MG63 (cell line): Measurements from ENCODE around the gene GRIN2C. TPM values are rescaled to one million over a fixed set of nuclear protein-coding genes. Genes with fewer than 3 reads are reported as not detected.
"Not testable (repeated sequence)": the region's sequence is repeated elsewhere in the genome, so short reads cannot be mapped to it uniquely, and the experiment has no call there.

ENCODE experiments used
- DNase-seq: peaks from one replicate; pipeline ENCODE4 v3.0.0-alpha.2; 2020
- H3K27me3 ChIP-seq: fragments of 250-450 bp; sonication (Bioruptor Pico); 2 replicates; pipeline ENCODE4 v1.5.1; 2020; ENCODE audit warnings: mild to moderate bottlenecking, moderate library complexity
- H3K36me3 ChIP-seq: fragments of 250-450 bp; sonication (Bioruptor Pico); 2 replicates; pipeline ENCODE4 v1.5.1; 2020; ENCODE audit warnings: mild to moderate bottlenecking, moderate library complexity
- H3K4me3 ChIP-seq: fragments of 250-450 bp; sonication (Bioruptor Pico); 2 replicates; pipeline ENCODE4 v1.5.1; 2020; ENCODE audit warnings: mild to moderate bottlenecking, moderate library complexity
- H3K9me3 ChIP-seq: fragments of 250-450 bp; sonication (Bioruptor Pico); 2 replicates; pipeline ENCODE4 v1.5.1; 2020; ENCODE audit warnings: mild to moderate bottlenecking, moderate library complexity
- total RNA-seq: library from RNA; depleted of rRNA; stranded (reverse); fragments of >200 nt; shearing (Covaris generic); gene quantifications from 2 replicates; pipeline ENCODE4 v1.2.3, GENCODE V29; 2014; ENCODE audit warnings: low replicate concordance

Gene GRIN2C
- total RNA-seq, 1 experiment from 2014 or later, result not detected

DNA sequence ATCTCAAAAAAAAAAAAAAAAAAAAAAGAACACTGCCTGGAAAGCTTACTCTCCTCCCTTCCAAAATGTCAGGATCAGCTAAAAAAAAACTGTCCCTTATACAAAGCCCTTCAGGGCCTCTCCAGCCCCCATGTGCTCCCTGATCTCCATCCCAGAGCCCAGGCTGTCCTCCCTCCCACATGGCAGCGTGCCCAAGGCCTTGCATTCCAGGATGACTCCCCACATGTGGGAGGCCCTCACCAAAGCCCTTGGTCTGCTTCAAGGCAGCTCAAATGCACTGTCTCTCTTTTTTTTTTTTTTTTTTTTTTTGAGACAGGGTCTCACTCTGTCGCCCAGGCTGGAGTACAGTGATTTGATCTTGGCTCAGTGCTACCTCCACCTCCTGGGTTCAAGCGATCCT, 10.8 kb upstream of the GRIN2C start:
- DNase-seq, result peak; percentile 43
- H3K36me3 ChIP-seq, result no peaks in the 10 kb centered on the region
- no peaks in the 10 kb centered on the region for H3K9me3 ChIP-seq
- no peaks in the 10 kb centered on the region for H3K27me3 ChIP-seq
- no peak overlapping the region for H3K4me3 ChIP-seq

DNA sequence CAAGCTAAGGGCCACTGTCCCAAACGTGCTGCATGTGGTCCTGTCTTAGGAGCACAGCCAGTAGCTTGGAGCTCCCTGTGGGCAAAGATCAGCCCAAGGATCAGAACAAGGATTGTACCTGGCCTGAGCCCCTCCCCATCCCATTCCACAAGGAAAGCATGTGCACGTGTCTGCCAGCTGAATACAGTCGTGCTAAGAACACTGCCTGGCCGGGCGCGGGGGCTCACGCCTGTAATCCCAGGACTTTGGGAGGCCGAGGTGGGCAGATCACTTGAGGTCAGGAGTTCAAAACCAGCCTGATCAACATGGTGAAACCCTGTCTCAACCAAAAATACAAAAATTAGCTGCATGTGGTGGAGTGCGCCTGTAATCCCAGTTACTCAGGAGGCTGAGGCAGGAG, 10.3 kb upstream of the GRIN2C start:
- DNase-seq, H3K27me3 ChIP-seq, H3K36me3 ChIP-seq, H3K4me3 ChIP-seq, H3K9me3 ChIP-seq: not testable (repeated sequence)

DNA sequence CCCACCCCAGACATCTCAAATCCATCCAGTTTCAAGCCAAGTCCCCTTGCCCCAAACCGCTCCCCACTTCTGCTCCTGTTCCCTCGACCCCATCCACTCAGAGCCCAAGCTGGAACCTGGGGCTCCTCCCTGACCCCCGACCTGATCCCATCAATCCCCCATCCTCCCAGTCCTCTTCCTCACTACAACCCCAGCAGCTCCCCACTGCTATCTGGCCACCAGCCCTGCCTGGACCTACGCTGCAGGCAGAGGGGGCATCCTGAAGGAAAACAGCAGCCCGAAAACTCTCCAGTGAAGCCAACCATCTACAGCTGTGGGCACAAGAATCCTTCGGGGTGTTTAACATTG, 9.2 kb upstream of the GRIN2C start:
- Histone ChIP-seq H3K4me3 (no peak overlapping the region), H3K27me3 (no peaks in the 10 kb centered on the region), H3K36me3 (0 out of 2 replicates have a peak, but pooled peaks cover under 1% of the 10 kb centered on the region), H3K9me3 (no peaks in the 10 kb centered on the region)
- DNase-seq, result no peak

DNA sequence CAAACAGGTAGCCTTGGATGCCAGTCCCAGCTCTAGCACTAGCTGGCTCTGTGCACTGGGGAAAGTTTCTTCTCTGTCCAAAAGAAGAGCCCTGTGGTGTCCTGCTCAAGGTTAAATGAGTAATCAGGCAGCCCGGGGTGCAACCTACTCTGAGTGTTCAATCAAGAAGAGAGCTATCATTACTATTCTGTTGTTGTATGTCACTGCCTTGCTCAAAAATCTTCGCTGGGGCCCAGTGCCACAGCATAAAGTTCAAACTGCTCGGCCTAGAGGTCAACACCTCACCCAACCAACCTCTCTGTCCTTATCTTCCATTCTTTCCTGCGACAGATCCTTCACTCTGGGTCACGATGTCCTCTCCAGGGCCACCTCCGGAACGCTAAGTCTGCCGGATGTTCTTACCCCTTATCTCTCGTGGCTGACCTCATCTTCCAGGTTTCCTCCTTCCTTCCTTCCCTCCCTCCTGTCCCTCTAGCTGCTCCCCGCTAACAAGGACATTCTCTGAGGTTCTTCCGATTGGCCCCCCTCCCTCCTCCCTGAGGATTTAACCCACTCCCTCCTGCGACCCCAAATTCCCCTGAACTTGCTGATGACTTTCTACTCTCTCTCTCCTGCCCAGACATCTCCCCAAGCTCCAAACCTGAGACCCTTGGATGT, 8.7 kb upstream of the GRIN2C start:
- Histone ChIP-seq H3K4me3 (no peak overlapping the region), H3K27me3 (no peaks in the 10 kb centered on the region), H3K36me3 (0 out of 2 replicates have a peak, but pooled peaks cover 3% of the 10 kb centered on the region), H3K9me3 (no peaks in the 10 kb centered on the region)
- DNase-seq, result no peak

DNA sequence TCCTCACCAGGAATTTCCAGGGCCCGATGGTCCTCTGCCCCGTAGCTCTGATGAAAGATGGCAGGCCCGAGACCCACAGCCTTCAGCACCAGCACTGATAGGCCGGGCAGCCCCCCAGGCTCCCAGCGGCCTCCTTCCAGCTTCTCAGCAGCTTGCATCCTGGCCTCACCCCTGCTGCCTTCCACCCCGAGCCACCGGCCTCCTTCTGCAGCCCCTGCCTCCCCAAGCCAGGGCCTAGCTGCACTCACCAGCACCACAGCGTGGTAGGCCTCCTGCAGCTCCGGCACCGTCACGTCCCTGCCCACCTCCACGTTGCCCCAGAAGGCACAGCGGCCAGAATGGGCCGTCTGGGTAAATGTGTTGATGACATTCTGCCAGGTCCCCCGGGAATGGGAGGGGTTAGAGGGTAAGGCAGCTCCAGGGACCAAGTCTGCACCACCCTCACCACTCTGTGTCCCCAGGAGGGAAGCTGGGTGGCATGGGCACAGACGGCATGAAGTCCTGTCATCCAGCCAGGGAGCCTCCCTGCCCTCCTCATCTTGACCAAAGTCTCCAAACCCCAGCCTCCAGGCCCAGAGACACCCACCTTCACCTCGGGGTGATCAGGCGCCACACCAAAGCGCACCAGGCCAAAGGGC, 6.6 kb upstream of the GRIN2C start:
- no peak overlapping the region for H3K4me3 ChIP-seq
- H3K9me3 ChIP-seq, result no peaks in the 10 kb centered on the region
- peaks cover 5% of the 10 kb centered on the region for H3K27me3 ChIP-seq
- DNase-seq, result no peak
- 0 out of 2 replicates have a peak, but pooled peaks cover 3% of the 10 kb centered on the region for H3K36me3 ChIP-seq

DNA sequence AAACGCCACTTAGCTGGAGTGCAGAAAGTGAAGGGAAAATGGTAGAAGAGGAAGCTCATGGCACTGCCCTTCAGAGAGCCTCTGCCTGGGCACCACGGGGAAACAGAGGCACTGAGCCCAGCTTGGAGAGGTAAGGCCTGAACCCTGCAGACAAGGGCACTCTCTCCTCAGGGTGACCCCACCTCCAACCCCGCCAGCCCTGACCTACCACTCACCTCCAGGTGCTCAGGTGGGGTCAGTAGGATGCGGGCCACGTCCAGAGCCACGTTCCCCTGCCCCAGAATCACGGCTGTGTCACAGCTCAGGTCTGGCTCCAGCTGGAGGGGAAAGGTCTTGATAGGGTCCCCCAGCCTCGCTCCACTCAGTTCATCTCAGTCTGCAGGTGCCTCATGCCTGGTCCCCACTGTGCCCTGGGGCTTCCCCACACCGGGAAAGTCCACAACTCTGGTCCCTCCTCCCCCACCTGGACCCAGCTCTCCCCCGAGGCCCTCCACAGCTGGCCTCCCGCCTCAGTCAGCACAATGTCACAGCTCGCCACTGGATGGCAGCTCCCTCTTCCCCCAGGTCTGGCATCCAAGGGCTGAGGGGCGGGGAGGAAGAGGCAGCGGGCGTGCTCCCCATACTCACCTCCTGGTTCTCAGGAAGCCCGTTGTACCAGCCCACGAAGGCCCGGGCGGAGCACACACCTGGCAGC, 6.0 kb upstream of the GRIN2C start:
- no peak for DNase-seq
- no peaks in the 10 kb centered on the region for H3K9me3 ChIP-seq
- H3K36me3 ChIP-seq, result 0 out of 2 replicates have a peak, but pooled peaks cover 3% of the 10 kb centered on the region
- H3K4me3 ChIP-seq, result no peak overlapping the region
- peaks cover 12% of the 10 kb centered on the region for H3K27me3 ChIP-seq

DNA sequence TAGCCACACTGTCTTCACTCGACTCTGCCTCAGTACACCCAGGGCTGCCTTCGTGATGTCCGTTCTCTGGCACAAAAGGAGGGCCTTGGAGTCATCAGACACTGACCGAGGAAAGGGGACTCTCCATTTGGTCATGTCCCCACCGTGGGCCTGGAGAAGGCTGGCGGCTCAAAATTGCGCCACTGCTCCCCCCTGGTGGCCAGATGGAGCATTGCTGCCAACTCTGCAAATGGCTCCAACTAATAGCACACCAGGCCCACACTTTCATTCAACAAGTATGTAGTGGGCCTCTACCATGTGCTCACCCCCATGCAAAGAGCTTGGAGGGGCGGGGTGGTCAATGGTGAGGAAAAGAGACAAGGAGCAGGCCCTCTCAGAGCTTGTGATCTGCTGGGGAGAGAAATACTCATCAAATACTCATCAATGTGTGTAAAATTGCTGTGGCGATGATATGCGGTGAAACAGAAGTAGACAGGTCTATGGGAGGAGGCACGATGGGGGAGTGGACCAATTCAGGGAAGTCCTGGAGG, 5.2 kb upstream of the GRIN2C start:
- DNase-seq, result peak; percentile 49

DNA sequence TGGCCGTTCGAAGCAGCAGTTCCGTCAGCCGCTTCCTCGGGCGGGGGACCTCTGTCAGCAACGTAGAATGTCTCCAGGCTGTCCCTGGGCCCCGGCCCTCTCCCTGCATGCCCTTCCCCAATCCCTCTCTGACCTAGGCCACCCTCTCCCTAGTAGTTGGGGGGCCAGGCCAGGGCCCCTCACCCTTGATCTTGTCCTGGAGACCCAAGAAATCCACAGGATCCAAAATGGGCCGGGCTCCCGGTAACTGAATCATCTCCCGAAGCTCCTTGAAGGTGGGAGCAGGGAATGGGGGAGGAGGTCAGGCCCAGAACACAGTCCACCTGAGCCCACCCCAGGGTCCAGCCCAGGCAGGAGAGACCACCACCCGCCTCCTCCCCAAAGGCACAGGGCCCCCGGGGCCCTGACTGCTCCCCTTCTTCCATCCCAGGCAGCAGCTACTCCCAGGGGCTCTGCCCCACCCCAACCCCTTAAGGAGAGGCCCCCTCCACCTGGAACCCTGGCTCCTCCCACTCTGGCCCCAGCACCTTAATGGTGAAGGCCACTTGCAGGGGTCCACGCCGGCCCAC, 4.7 kb upstream of the GRIN2C start:
- no peaks in the 10 kb centered on the region for H3K9me3 ChIP-seq
- no peak overlapping the region for H3K4me3 ChIP-seq
- H3K27me3 ChIP-seq, result peaks cover 23% of the 10 kb centered on the region
- no peak for DNase-seq
- 0 out of 2 replicates have a peak, but pooled peaks cover 3% of the 10 kb centered on the region for H3K36me3 ChIP-seq

More for the DNA sequence above, 5.2 kb upstream of the GRIN2C start:
- H3K4me3 ChIP-seq, result no peak overlapping the region
- H3K36me3 ChIP-seq, result 0 out of 2 replicates have a peak, but pooled peaks cover 3% of the 10 kb centered on the region
- H3K27me3 ChIP-seq, result peaks cover 19% of the 10 kb centered on the region
- H3K9me3 ChIP-seq, result no peaks in the 10 kb centered on the region

DNA sequence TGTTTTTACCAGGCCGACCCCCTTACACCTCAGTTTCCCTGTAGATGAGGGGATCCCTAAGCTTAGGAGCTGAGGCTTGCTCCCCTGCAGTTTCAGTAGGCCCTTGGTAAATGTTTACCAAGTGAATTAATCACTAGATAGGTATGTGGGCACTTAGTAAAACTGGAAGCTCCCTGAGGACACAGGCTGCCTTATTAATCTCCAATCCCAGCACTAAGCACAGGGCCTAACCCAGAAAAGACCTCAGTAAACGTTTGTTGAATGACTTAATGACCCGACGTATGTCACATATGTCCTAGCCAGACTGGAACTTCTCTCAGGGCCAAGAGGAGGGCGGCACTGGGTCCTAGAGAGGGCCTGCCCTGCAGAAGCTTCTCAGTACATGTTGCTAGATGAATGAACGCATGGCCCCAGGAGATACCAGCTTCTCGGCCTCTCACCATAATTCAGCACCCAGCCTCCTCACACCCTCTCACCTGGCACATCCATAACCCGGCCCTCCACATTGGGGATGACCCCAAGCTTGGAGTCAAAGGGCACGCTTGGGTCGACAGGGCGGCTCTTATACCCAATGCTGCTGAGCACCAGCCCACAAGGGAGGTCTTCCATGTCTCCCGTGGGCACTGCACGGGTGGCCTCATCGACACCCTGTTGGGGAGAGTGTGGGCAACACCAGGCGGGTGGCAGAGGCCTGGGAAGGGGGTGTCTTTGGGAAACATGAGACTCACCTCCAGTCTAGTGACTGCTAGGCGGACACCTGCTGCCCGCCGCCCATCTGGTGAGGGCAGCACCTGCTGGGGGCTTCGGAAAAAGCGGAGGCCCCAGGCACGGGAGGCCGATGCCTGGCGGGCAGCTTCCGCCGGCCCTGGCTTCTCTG, 4.0 kb upstream of the GRIN2C start:
- no peak for DNase-seq
- no peak overlapping the region for H3K4me3 ChIP-seq
- no peaks in the 10 kb centered on the region for H3K9me3 ChIP-seq
- 0 out of 2 replicates have a peak, but pooled peaks cover 3% of the 10 kb centered on the region for H3K36me3 ChIP-seq
- peaks cover 30% of the 10 kb centered on the region for H3K27me3 ChIP-seq

DNA sequence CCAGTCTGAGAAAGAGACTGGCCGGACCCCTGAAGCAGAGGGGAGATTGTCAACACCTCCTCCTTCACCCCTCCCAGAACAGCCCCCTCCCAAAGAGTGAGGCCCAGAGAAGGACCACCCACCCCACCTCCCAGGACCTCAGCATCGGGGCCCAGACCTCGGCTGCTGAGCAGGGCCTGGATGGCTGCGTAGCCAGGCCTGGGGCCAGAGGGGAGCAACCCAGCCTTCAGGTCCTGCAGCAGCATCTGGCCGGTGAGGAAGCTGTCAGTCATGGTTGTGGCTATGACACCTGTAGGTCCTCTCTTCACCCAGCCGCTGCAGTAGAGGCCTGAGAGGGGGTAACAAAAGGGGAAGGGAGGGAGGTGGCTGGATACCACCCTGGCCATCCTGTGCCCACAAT, 3.2 kb upstream of the GRIN2C start:
- no peaks in the 10 kb centered on the region for H3K9me3 ChIP-seq
- peaks cover 33% of the 10 kb centered on the region for H3K27me3 ChIP-seq
- no peak overlapping the region for H3K4me3 ChIP-seq
- H3K36me3 ChIP-seq, result 0 out of 2 replicates have a peak, but pooled peaks cover 3% of the 10 kb centered on the region
- no peak for DNase-seq

DNA sequence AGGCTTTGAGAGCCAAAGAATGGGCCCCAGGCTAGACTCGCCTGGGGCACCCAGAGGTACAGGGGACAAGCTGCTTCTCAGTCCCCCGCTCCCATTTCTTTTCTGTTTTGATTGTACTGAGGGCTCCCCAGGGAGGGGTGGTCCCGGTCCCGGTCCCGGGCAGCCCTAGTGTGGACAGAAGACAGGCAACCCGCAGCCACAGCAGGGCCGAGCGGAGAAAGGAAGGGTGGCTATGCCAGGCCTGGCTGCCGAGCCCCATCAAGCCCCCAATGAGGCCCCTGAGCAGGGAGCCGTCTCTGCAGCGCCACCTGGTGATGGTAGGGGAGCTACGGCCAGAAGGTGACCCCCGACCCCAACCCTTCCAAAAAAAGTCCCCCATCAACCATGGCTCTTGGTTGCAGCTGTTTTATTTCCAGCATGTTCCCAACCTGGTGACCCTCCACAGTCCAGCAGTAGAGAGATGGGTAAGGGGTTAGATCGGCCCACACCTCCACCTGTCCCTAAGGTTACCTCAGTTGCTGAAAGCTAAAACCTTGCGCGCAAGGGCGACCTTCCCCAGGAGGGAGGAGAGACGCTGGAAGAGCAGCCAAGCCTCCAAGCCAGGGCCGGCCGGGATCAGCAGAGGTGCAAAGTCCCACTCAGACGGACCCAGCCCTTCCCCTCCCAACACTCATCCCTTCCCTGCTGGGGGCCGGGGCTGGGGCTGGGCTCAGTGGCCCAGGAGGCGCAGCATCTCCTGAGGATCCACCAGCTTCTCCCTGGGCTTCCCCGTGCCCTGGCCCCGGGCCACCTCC, 2.6 kb upstream of the GRIN2C start:
- 0 out of 2 replicates have a peak, but pooled peaks cover 3% of the 10 kb centered on the region for H3K36me3 ChIP-seq
- H3K27me3 ChIP-seq, result peaks cover 39% of the 10 kb centered on the region
- DNase-seq, result peak; percentile 52
- H3K9me3 ChIP-seq, result no peaks in the 10 kb centered on the region
- no peak overlapping the region for H3K4me3 ChIP-seq

DNA sequence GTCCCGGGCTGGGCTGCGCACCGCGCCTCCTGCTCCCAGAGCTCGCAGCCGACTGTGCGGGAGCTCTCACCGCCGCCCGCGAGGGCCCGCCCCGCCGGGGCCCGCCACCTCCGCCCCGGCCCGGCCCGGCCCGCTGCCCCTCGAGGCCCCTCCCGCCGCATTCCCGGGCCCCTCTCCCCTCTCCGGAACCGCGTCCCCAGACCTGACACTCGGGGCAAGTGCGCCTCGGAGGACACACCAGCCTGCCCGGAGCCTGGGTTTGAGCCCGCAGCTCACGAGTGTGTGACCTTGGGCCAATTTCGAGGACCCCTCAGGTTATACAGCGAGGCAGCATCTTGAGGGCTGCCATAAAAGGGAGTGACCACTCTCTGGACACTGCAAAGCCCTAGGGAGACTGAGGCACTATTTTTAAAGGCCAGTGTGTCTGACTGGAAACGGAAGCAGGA, 2.0 kb upstream of the GRIN2C start:
- no peak for DNase-seq
- H3K4me3 ChIP-seq, result no peak overlapping the region
- no peaks in the 10 kb centered on the region for H3K9me3 ChIP-seq
- peaks cover 45% of the 10 kb centered on the region for H3K27me3 ChIP-seq
- 0 out of 2 replicates have a peak, but pooled peaks cover 3% of the 10 kb centered on the region for H3K36me3 ChIP-seq

DNA sequence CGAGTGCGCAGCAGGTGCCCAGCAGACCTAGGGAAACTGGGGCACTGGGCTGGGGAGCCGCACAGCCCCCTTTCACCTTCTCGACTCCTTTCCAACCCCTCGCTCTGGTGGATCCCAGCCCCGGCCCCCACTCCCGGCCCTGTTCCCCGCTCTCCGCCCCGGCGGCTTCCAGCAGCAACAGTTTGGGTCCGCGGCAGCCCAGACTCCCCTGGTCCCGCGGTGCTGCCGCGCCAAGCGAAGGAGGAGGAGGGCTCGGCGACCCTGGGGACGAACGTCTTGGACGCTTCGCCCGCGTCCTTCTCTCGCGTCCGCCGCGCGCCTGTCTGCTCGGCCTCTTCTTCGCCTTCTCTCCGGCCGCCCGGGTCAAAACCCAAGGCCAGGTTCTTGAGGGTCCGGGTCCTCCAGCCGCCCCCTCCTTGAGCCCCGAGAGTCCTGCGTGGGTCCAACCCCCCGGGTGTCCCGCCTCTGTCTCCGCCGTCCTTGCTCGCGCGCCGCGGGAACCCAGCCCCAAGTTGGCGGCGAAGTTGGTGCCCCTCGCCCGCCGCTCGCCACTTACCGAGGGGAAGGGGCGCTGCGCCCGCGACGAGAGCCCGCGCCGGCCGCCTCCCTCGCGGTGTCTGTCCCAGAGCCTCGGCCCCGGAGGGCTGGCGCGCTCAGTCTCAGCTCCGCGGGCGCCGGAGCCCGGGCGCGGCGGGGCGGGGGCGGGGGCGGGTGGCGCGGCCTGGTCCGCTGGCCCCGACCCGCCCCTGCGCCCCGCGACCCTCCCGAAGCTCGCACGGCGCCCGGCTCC, 1.4 kb upstream of the GRIN2C start:
- no peak for DNase-seq
- H3K27me3 ChIP-seq, result peaks cover 46% of the 10 kb centered on the region
- no peak overlapping the region for H3K4me3 ChIP-seq
- no peaks in the 10 kb centered on the region for H3K9me3 ChIP-seq
- H3K36me3 ChIP-seq, result 0 out of 2 replicates have a peak, but pooled peaks cover 3% of the 10 kb centered on the region

DNA sequence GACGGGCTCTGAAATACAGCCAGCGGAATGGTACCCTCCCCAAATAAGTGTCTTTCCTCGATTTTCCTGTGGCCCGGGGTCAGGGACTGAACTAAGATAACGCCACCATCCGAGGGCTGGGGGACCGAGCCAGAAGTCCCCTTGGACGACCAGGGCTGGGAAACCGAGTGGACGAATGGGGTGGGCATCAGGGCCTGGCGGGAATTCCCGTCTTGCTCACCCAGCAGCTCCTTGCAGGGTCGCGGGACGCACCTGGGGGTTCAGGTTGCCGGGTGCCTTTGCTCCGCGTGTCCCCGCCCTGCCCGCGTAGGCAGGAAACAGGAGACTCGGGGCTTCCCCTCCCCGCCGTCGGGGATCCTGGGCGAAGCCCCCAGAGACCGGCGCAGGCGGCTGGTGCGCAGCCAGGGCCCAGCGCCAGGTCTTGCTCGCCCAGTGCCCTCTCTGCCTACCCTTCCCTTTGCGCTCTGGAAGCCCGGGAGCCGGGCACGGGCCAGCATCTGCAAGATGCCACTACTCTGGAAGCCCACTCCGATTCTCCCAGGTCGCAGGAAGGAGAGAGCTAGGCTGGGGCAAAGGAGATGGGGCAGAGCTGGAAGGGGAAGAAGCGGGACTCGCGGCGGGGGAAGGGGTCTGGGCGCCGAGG, 665 bp upstream of the GRIN2C start:
- Histone ChIP-seq H3K36me3 (0 out of 2 replicates have a peak, but pooled peaks cover 3% of the 10 kb centered on the region), H3K4me3 (no peak overlapping the region), H3K27me3 (peaks cover 46% of the 10 kb centered on the region), H3K9me3 (no peaks in the 10 kb centered on the region)
- no peak for DNase-seq
